GM18858 (cell line): ENCODE results near the gene SLC29A4.
"Not testable (repeated sequence)": the region's sequence is repeated elsewhere in the genome, so short reads cannot be mapped to it uniquely, and the experiment has no call there.

ENCODE experiments used
- ATAC-seq: cut with Tn5 transposase; IDR thresholded peaks from one replicate; pipeline ENCODE4 v1.9.1; 2021; ENCODE audit not compliant: unreplicated experiment

SLC29A4 gene

DNA sequence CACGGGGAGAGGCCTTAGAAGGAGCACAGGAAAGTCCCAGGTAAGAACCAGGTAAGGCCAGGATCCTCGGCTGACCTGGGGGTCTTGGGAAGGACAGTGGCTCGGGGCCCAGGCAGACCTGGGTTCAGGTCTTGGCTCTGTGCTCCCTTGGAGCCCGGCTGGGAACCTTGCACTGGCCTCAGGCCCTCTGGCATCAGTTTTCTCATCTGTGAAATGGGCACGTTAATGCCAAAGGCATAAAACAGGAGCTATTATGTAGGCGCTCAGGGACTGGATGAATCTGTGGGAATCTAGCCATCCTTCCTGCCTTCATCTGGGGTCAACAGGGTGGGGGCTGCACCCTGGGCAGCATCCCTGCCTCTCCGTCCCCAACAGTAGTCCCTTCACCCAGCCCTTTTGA lies 8.3 kb upstream of the SLC29A4 start:
- ATAC-seq, result no peak

GRCh38 chr7:5274985-5275431 lies 7.7 kb upstream of the SLC29A4 start:
- ATAC-seq, result not testable (repeated sequence)

DNA sequence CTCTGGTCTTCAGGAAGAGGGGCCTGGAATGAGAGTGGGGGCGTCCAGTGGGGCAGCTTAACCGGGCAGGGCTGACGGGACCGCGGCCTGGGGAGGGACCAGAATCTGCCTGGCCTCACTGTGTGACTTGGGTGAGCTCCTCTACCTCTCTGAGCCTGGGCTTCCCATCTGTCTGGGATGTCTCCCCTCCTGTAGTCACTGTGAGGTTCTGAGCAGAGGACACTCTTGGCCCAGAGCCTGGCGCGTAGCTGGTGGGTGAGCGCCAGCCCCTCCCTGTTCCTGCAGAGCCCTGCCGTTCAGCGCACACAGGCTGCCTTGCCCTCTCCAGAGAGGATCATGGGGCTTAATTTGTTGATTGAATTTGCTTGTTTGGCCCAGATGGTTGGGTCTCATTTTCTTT lies 7.2 kb upstream of the SLC29A4 start:
- ATAC-seq, result not testable (repeated sequence)

- not testable (repeated sequence) for ATAC-seq
Measured at GRCh38 chr7:5276123-5276522, 6.6 kb upstream of the SLC29A4 start.

GRCh38 chr7:5276611-5277010 lies 6.1 kb upstream of the SLC29A4 start:
- ATAC-seq, result no peak

- ATAC-seq, result no peak
Measured at GRCh38 chr7:5278766-5279165, 4.0 kb upstream of the SLC29A4 start.

- no peak for ATAC-seq
Measured at GRCh38 chr7:5279734-5280133, 3.0 kb upstream of the SLC29A4 start.

DNA sequence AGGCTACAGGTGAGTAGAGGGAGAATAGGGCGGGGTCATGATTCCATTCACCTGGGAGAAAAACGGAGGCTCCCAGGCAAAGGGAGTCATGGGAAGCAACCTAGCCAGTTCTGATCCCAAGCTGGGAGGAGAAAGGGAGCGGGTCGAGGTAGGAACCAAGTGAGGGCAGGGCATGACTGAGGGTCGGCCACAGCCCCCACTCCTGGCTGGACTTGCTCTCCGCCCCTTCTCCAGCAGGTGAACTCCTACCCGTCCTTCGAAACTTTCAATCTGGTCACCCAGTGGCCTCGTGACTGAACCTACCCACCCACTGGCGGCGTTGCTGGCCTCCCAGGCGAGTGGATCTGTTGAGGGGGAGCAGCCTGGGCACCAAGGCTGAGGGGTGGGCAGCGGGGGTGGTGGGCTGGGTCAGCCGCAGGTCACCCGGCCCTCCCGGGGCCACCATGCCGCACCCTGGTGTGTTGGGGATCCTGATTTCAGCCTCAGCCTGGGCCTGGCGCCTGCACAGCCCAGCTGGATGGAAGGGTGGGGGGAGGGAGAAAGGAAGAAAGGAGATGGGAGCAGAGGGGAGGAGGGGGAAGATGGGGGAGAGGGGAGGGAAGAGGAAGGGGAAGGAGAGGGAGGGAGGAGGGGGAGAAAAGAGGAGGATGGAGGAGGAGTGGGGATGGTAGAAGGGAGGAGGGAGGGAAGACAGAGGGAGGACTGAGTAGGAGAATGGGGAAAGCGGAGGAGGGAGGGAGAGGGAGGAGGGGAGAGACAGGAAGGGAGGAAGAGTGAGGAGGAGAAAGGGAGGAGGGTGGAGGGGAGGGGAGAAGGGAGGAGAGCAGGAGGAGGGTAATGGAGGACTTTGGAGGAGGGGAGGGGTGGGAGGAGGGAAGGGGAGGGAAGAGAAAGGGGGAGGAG lies 894 bp upstream of the SLC29A4 start:
- ATAC-seq, result not testable (repeated sequence)

DNA sequence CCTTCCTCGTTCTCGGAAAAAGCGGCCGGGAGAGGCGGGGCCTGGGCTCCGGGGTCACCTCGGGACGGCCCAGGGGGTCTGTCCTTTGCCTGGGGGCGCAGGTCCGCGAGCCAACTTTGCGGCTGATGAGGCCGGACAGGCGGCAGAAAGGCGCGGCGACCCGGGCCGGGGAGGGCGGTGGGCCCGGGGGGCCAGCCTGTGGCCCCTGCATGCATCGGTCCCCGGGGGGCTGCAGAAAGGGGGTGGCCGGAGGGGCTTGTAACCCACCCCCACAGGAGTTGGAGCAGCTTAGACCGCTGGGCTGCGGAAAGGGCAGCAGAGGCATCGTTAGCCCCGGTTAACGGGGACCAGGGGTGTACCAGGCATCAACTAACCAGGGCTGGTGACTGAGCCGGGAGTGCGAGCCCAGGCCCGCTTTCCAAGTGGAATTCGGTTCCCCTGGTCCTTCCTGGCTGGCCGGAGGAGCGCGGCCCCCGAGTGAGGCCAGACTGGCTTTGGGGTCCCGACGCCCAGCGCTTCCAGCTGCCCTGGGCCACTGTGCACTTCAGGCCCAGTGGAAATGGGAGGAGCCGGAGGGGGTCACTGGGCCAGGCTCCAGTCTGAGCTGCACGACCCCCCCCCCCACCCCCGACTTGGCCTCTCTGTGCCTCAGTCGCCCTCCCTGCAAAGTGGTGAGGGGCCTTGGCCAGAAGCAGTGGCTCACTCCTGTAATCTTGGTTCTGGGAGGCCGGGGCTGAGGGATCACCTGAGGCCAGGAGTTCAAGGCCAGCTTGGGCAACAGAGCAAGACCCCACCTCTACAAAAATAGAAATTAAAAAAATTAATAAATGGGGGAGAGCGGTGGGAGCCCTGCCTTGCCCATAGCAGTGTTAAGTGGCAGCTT lies 919 bp downstream of the SLC29A4 start:
- no peak for ATAC-seq

GRCh38 chr7:5284304-5285281 lies 1.9 kb downstream of the SLC29A4 start:
- ATAC-seq, result no peak

DNA sequence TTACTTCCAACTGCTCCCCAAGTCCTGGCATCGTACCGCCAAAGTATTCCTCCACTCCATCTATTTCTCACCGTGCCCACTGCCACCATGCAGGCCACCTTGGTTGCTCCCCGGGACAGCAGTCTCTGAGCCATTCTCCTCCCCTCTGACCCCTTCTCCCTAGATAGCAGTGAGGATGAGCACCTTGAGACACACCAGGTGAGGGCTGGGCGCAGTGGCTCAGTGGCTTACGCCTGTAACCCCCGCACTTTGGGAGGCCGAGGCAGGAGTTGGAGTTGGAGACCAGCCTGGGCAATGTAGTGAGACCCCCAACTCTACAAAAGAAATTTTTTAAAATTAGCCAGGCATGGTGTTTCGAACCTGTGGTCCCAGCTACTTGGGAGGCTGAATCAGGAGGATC lies 4.2 kb downstream of the SLC29A4 start:
- no peak for ATAC-seq

DNA sequence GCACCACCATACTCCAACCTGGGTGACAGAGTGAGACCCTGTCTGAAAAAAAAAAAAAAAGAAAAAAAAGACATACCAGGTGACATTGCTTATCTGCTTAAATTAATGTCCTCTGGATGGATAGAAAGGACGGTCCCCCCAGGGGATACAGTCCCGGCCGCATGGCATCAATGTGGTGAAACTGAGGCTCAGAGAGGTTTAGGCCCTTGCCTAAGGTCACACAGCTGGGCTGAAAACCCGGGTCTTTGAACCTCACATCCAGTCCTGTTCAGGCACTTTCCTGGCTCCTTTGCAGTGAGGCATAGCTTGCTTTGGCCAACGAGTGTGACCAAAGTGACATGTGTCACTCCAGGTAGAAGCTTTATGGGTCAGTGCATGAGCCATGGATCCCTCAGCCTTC lies 4.6 kb downstream of the SLC29A4 start:
- ATAC-seq, result not testable (repeated sequence)

DNA sequence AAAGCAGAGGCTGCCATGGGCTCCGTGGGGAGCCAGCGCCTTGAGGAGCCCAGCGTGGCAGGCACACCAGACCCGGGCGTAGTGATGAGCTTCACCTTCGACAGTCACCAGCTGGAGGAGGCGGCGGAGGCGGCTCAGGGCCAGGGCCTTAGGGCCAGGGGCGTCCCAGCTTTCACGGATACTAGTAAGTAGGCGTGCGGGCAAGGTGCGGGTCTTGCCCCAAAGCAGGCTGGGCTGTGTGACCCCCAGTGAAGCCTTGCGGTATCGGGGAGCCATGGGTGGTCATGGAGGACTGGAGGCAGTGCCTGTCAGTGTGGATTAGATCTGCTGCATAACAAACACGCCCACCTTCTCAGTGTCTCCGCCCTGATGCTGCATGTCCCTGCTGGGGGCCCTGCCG lies 5.1 kb downstream of the SLC29A4 start:
- ATAC-seq, result no peak

DNA sequence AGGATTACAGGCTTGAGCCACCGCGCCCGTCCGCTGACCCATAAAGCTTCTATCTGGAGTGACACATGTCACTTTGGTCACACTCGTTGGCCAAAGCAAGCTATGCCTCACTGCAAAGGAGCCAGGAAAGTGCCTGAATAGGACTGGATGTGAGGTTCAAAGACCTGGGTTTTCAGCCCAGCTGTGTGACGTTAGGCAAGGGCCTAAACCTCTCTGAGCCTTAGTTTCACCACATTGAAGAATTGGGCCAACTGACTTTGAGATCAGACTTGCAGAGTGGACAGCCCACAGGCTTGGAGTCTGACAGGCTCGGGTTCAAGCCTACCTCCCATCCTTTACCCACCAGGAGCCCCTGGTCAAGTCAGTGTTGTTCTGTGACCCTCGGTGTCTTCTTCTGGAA lies 5.8 kb downstream of the SLC29A4 start:
- not testable (repeated sequence) for ATAC-seq

DNA sequence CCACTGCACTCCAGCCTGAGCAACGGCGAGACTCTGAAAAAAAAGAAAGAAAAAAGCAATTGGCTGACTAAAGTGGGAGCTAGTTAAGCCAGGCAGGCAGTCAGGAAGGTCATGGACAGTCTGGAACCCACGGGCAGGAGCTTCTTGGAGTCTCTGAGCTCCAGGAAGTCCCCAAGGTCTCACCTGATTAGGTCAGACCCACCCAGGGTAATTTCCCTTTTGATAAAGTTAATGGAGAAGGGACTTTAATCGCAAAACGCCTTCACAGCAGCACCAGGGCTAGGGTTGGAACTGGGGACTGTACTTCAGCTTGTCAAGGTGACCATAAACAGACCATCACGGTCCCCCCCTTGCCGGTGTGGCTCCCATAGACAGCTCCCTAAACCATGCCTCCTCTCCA lies 6.6 kb downstream of the SLC29A4 start:
- no peak for ATAC-seq

DNA sequence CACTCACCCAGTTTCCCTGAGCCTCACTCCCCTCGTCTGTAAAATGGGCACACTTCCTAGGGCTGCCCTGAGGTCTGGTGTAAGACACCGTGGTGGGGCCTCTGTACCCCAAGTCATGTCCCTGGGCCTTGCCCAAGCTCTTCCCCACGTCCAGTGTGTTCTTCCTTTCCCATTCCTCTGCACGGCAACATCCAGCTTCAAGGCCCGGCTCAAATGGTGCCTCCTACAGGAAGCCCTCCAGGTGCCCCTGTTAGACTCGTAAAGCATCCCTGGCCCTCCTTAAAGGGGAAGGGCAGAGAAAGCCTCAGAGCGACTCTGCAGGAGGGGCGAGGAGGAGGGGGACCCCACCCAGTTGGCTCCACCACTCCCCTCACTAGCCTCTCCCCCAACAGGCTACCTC lies 8.6 kb downstream of the SLC29A4 start:
- ATAC-seq, result no peak

- ATAC-seq, result not testable (repeated sequence)
Measured at GRCh38 chr7:5291711-5292335, 9.1 kb downstream of the SLC29A4 start.

GRCh38 chr7:5294169-5294987 lies 11.6 kb downstream of the SLC29A4 start:
- no peak for ATAC-seq
